Ishikawa (cell line): ENCODE results near the gene HPCAL4.

Experiments used
- CEBPB ChIP-seq: IDR thresholded peaks from 2 replicates; pipeline ENCODE4 v1.6.1; 2012
- FOXM1 ChIP-seq: IDR thresholded peaks from 2 replicates; pipeline ENCODE4 v1.6.1; 2012; ENCODE audit warnings: low read depth, borderline replicate concordance
- MAX ChIP-seq: IDR thresholded peaks from 2 replicates; pipeline ENCODE4 v1.6.1; 2012
- NFIC ChIP-seq: IDR thresholded peaks from 2 replicates; pipeline ENCODE4 v1.6.1; 2012
- TAF1 ChIP-seq: IDR thresholded peaks from 2 replicates; pipeline ENCODE4 v1.6.1; 2012; ENCODE audit warnings: low read depth, mild to moderate bottlenecking

GRCh38 chr1:39681294-39681693 is 9.9 kb downstream of the HPCAL4 start:
- TF ChIP-seq TAF1, result no peak
- no peak for TF ChIP-seq MAX
- no peak for TF ChIP-seq FOXM1
- TF ChIP-seq CEBPB, result no peak
- TF ChIP-seq NFIC, result no peak
